PC-3 (cell line): ENCODE data around the gene RETREG1.

Experiments
- CTCF ChIP-seq: fragments of 300-600 bp; sonication (generic); conservative IDR thresholded peaks from 2 replicates; pipeline ENCODE4 v1.5.1; 2017; ENCODE audit warnings: antibody characterized with exemption, low read depth, mild to moderate bottlenecking, low read length
- EZH2 ChIP-seq: fragments of 300-600 bp; sonication (generic); IDR thresholded peaks from one replicate; pipeline ENCODE4 v1.6.1; 2017; ENCODE audit warnings: antibody characterized with exemption, mild to moderate bottlenecking, low read length; ENCODE audit not compliant: unreplicated experiment
- EZH2phosphoT487 ChIP-seq: fragments of 300-600 bp; sonication (generic); IDR thresholded peaks from 2 replicates; pipeline ENCODE4 v1.6.1; 2018; ENCODE audit warnings: mild to moderate bottlenecking, antibody characterized with exemption, low read length, borderline replicate concordance

- TF ChIP-seq CTCF (no peak), EZH2 (no peak), EZH2phosphoT487 (no peak)
Observed at GRCh38 chr5:16505140-16505891, 111.5 kb downstream of the RETREG1 start.
